ENCODE measurements around the gene MAD2L2.

MAD2L2 gene

DNA sequence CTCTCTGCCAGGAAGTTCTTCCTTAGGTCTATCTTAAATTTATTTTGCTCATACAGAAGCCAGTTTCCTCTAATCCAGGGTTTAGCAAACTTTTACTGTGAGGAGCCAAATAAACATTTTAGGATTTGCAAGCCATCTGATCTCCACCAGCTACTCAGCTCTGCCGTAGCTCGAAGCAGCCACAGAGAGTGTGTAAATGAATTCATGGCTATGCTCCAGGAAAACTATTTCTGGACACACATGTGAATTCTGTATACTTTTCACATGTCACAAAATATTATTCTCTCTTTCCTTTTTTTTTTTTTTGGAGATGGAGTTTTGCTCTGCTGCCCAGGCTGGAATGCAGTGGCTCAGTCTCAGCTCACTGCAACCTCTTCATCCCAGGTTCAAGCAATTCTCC, 41.6 kb upstream of the MAD2L2 start:
- Histone ChIP-seq H3K9me3 (ENCODE audit: insufficient read depth, low read length) (no peaks in the 10 kb centered on the region), H3K4me1 (ENCODE audit: low read length) (no peaks in the 10 kb centered on the region), H2AFZ (ENCODE audit: low read depth, low read length) (no peak overlapping the region), H3K9ac (ENCODE audit: low read length) (no peak overlapping the region), H3K36me3 (replicated peaks; ENCODE audit: low read depth, low read length) (no peaks in the 10 kb centered on the region), H4K20me1 (ENCODE audit: insufficient read depth, low read length) (no peaks in the 10 kb centered on the region), H3K79me2 (ENCODE audit: low read length) (no peaks in the 10 kb centered on the region), H3K27ac (ENCODE audit: low read length) (no peak overlapping the region), H3K27me3 (ENCODE audit: low read depth, low read length) (no peaks in the 10 kb centered on the region), H3K4me3 (ENCODE audit: low read length) (no peak overlapping the region), H3K4me2 (ENCODE audit: low read length) (no peak overlapping the region)
- TF ChIP-seq EZH2phosphoT487 (IDR thresholded peaks at IDR 0.05; ENCODE audit: low read depth) = no peak
- TF ChIP-seq, protein P1, sequence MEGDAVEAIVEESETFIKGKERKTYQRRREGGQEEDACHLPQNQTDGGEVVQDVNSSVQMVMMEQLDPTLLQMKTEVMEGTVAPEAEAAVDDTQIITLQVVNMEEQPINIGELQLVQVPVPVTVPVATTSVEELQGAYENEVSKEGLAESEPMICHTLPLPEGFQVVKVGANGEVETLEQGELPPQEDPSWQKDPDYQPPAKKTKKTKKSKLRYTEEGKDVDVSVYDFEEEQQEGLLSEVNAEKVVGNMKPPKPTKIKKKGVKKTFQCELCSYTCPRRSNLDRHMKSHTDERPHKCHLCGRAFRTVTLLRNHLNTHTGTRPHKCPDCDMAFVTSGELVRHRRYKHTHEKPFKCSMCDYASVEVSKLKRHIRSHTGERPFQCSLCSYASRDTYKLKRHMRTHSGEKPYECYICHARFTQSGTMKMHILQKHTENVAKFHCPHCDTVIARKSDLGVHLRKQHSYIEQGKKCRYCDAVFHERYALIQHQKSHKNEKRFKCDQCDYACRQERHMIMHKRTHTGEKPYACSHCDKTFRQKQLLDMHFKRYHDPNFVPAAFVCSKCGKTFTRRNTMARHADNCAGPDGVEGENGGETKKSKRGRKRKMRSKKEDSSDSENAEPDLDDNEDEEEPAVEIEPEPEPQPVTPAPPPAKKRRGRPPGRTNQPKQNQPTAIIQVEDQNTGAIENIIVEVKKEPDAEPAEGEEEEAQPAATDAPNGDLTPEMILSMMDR (IDR thresholded peaks at IDR 0.05; ENCODE audit: low read depth, low read length) = no peak

DNA sequence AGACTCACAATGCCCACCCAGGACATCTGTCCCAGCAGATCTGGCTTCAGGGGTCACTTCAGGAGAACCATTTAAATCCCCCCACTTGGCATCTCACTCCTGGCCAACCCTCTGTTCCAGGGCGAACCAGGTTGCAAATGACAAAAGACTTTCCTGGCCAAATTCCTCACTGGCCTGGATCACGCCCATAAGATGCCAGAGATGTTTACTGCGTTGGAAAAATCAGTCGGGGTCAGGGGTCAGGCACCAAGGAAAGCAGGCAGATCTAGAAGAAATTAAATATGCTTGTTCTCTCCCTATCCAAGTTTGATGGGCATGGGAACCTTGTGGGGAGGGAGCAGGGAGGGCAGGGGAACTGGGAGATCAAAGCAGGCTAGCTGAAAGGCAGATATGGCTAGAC, 40.4 kb upstream of the MAD2L2 start:
- no peak overlapping the region for H3K9ac ChIP-seq (ENCODE audit: low read length)
- H3K79me2 ChIP-seq (ENCODE audit: low read length) = no peaks in the 10 kb centered on the region
- H3K4me1 ChIP-seq (ENCODE audit: low read length) = no peaks in the 10 kb centered on the region
- H3K4me2 ChIP-seq (ENCODE audit: low read length) = no peak overlapping the region
- no peaks in the 10 kb centered on the region for H3K36me3 ChIP-seq (replicated peaks; ENCODE audit: low read depth, low read length)
- H2AFZ ChIP-seq (ENCODE audit: low read depth, low read length) = no peak overlapping the region
- no peak for TF ChIP-seq EZH2phosphoT487 (IDR thresholded peaks at IDR 0.05; ENCODE audit: low read depth)
- TF ChIP-seq, protein P1 (IDR thresholded peaks at IDR 0.05; ENCODE audit: low read depth, low read length) = no peak
- H4K20me1 ChIP-seq (ENCODE audit: insufficient read depth, low read length) = no peaks in the 10 kb centered on the region
- H3K27ac ChIP-seq (ENCODE audit: low read length) = no peak overlapping the region
- H3K9me3 ChIP-seq (ENCODE audit: insufficient read depth, low read length) = no peaks in the 10 kb centered on the region
- H3K4me3 ChIP-seq (ENCODE audit: low read length) = no peak overlapping the region
- H3K27me3 ChIP-seq (ENCODE audit: low read depth, low read length) = no peaks in the 10 kb centered on the region

DNA sequence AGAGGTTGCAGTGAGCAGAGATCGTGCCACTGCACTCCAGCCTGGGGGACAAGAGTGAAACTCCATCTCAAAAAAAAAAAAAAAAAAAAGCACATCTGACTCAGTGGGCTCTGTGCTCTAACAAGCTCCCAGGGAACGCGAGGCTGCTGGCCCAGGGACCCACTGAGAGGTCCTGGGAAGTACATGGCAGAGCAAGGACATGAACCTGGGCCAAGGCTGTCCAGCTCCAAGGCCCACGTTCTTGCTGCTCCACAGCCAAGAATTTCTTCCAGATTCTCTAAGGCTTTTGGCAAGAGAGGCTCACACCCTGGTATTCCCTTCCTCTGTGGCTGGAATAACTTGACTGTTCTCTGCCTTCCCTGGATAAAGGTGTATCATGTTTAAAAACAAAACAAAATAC, 39.6 kb upstream of the MAD2L2 start:
- no peak overlapping the region for H3K4me2 ChIP-seq (ENCODE audit: low read length)
- no peak overlapping the region for H3K27ac ChIP-seq (ENCODE audit: low read length)
- H3K79me2 ChIP-seq (ENCODE audit: low read length) = no peaks in the 10 kb centered on the region
- H3K9me3 ChIP-seq (ENCODE audit: insufficient read depth, low read length) = no peaks in the 10 kb centered on the region
- no peak for TF ChIP-seq EZH2phosphoT487 (IDR thresholded peaks at IDR 0.05; ENCODE audit: low read depth)
- TF ChIP-seq, protein P1 (IDR thresholded peaks at IDR 0.05; ENCODE audit: low read depth, low read length) = no peak
- H4K20me1 ChIP-seq (ENCODE audit: insufficient read depth, low read length) = no peaks in the 10 kb centered on the region
- no peaks in the 10 kb centered on the region for H3K36me3 ChIP-seq (replicated peaks; ENCODE audit: low read depth, low read length)
- H3K4me1 ChIP-seq (ENCODE audit: low read length) = no peaks in the 10 kb centered on the region
- H3K4me3 ChIP-seq (ENCODE audit: low read length) = no peak overlapping the region
- no peak overlapping the region for H3K9ac ChIP-seq (ENCODE audit: low read length)
- no peaks in the 10 kb centered on the region for H3K27me3 ChIP-seq (ENCODE audit: low read depth, low read length)
- no peak overlapping the region for H2AFZ ChIP-seq (ENCODE audit: low read depth, low read length)

DNA sequence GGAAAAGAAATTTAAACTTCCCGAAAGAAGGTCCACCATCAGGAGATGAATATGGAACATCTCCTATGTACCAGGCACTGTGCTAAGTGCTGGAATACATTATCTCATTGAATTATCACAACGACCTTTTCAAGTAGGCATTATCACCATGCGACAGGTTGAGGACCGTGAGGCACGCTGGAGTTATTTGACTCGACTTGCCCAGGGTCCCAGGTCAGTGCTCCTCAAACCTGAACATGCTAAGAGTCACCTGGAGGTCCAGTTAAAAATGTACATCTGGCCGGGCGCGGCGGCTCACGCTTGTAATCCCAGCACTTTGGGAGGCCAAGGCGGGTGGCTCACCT, 39.1 kb upstream of the MAD2L2 start:
- H3K4me3 ChIP-seq (ENCODE audit: low read length) = no peak overlapping the region
- H3K79me2 ChIP-seq (ENCODE audit: low read length) = no peaks in the 10 kb centered on the region
- no peaks in the 10 kb centered on the region for H4K20me1 ChIP-seq (ENCODE audit: insufficient read depth, low read length)
- no peaks in the 10 kb centered on the region for H3K36me3 ChIP-seq (replicated peaks; ENCODE audit: low read depth, low read length)
- no peak overlapping the region for H3K27ac ChIP-seq (ENCODE audit: low read length)
- H3K9ac ChIP-seq (ENCODE audit: low read length) = no peak overlapping the region
- 0 out of 2 replicates have a peak overlapping the region, but pooled peaks have one; percentile 84 for H2AFZ ChIP-seq (ENCODE audit: low read depth, low read length)
- H3K4me1 ChIP-seq (ENCODE audit: low read length) = no peaks in the 10 kb centered on the region
- H3K4me2 ChIP-seq (ENCODE audit: low read length) = peak overlapping the region; percentile 72; the same call in 1 of the 2 replicates
- H3K9me3 ChIP-seq (ENCODE audit: insufficient read depth, low read length) = no peaks in the 10 kb centered on the region
- TF ChIP-seq, protein P1 (IDR thresholded peaks at IDR 0.05; ENCODE audit: low read depth, low read length) = no peak
- no peak for TF ChIP-seq EZH2phosphoT487 (IDR thresholded peaks at IDR 0.05; ENCODE audit: low read depth)
- H3K27me3 ChIP-seq (ENCODE audit: low read depth, low read length) = no peaks in the 10 kb centered on the region

Data from OCI-LY3 (cell line).